ENCODE data around the gene CUL2.

CUL2 gene

GRCh38 chr10:35020481-35020880 is 69.7 kb downstream of the CUL2 start:
- no peak for TF ChIP-seq ZNF138 (tag by site-specific recombination; IDR thresholded peaks at IDR 0.05; ENCODE audit: borderline replicate concordance)
- no peak for TF ChIP-seq SETDB1 (IDR thresholded peaks at IDR 0.05; ENCODE audit: insufficient read length, low read length)
- TF ChIP-seq ZNF146 (tag by site-specific recombination; IDR thresholded peaks at IDR 0.05) = no peak
- no peak for TF ChIP-seq ZNF792 (tag by site-specific recombination; IDR thresholded peaks at IDR 0.05)
- TF ChIP-seq, protein P1, sequence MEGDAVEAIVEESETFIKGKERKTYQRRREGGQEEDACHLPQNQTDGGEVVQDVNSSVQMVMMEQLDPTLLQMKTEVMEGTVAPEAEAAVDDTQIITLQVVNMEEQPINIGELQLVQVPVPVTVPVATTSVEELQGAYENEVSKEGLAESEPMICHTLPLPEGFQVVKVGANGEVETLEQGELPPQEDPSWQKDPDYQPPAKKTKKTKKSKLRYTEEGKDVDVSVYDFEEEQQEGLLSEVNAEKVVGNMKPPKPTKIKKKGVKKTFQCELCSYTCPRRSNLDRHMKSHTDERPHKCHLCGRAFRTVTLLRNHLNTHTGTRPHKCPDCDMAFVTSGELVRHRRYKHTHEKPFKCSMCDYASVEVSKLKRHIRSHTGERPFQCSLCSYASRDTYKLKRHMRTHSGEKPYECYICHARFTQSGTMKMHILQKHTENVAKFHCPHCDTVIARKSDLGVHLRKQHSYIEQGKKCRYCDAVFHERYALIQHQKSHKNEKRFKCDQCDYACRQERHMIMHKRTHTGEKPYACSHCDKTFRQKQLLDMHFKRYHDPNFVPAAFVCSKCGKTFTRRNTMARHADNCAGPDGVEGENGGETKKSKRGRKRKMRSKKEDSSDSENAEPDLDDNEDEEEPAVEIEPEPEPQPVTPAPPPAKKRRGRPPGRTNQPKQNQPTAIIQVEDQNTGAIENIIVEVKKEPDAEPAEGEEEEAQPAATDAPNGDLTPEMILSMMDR (tag by site-specific recombination; IDR thresholded peaks at IDR 0.05) = no peak
- TF ChIP-seq REPIN1 (tag by site-specific recombination; IDR thresholded peaks at IDR 0.05; ENCODE audit: low read depth) = no peak
- no peak for TF ChIP-seq ZNF555 (tag by site-specific recombination; conservative IDR thresholded peaks at IDR 0.05)
- no peak for TF ChIP-seq ZNF610 (tag by site-specific recombination; IDR thresholded peaks at IDR 0.05; ENCODE audit: borderline replicate concordance)
- no peak for TF ChIP-seq ZNF23 (tag by site-specific recombination; IDR thresholded peaks at IDR 0.05; ENCODE audit: borderline replicate concordance)
- no peak for TF ChIP-seq ZNF639 (tag by site-specific recombination; IDR thresholded peaks at IDR 0.05)
- TF ChIP-seq ZNF473 (tag by site-specific recombination; IDR thresholded peaks at IDR 0.05) = no peak
- TF ChIP-seq ZBTB44 (tag by site-specific recombination; IDR thresholded peaks at IDR 0.05) = no peak
- no peak for TF ChIP-seq HIC1 (tag by site-specific recombination; IDR thresholded peaks at IDR 0.05)
- TF ChIP-seq ZNF510 (tag by site-specific recombination; IDR thresholded peaks at IDR 0.05; ENCODE audit: insufficient replicate concordance) = no peak
- TF ChIP-seq KLF7 (tag by site-specific recombination; IDR thresholded peaks at IDR 0.05; ENCODE audit: borderline replicate concordance) = no peak
- no peak for TF ChIP-seq ZNF580 (tag by site-specific recombination; IDR thresholded peaks at IDR 0.05)
- no peak for TF ChIP-seq ZNF274 (IDR thresholded peaks at IDR 0.05; ENCODE audit: low read length)
- TF ChIP-seq ZNF274 (tag by site-specific recombination; IDR thresholded peaks at IDR 0.05; ENCODE audit: borderline replicate concordance) = no peak
- CTCF ChIA-PET = no interaction called here
- no peaks in the 10 kb centered on the region for H3K4me1 ChIP-seq (ENCODE audit: control insufficient read depth, insufficient read depth, low read length)
- peaks cover 9 to 33% of the 10 kb centered on the region in 2 experiments for H3K36me3 ChIP-seq (ENCODE audit: control insufficient read depth in 2 of 2, insufficient read depth in 1 of 2, low read length in 2 of 2)
- no peak overlapping the region for H3K27ac ChIP-seq (ENCODE audit: extremely low read depth, low read depth, low read length)
- POLR2A ChIA-PET = no interaction called here
- H3K9me3 ChIP-seq (ENCODE audit: control insufficient read depth, insufficient read depth, low read depth, low read length) = no peaks in the 10 kb centered on the region
- no peak overlapping the region for H3K4me3 ChIP-seq (ENCODE audit: low read depth, low read length)

Measured in HEK293 (cell line).